ENCODE measurements around the gene AGAP3.

DNA sequence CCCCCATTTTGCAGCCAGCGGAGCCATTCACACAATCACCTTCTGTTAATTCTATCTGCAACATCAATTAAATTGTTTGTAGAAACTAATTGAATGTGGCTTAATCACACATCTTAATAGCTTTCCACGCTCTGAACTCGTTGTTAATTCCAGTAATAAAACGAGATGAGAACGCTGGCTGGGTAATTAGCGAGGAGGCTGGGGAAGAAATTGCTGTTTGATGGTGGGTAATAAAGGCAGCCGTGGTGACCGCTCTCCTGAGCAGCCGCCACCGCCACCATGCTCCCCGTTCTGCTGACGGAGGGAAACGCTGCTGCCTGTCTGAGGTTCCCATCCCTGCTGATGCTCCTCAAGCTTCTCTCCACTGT is 44.9 kb downstream of the AGAP3 start:
- TF ChIP-seq POLR2AphosphoS5 (IDR thresholded peaks at IDR 0.05; ENCODE audit: low read depth, low read length) = no peak
- no peak for TF ChIP-seq TAF1 (IDR thresholded peaks at IDR 0.05; ENCODE audit: low read depth, low read length)
- no peak for TF ChIP-seq POLR2A (IDR thresholded peaks at IDR 0.05; ENCODE audit: low read depth, low read length)

Data from GM12891 (cell line).